PFSK-1 (cell line): Measurements from ENCODE around the gene SLC41A1.

Experiments
- POLR2AphosphoS5 ChIP-seq: IDR thresholded peaks from 2 replicates; pipeline ENCODE4 v1.6.1; 2012; ENCODE audit warnings: low read depth, mild to moderate bottlenecking, control low read depth, low read length, moderate library complexity
- SIN3A ChIP-seq: IDR thresholded peaks from 2 replicates; pipeline ENCODE4 v1.6.1; 2012; ENCODE audit warnings: mild to moderate bottlenecking, low read length, moderate library complexity, borderline replicate concordance; ENCODE audit not compliant: insufficient read depth
- TAF1 ChIP-seq: IDR thresholded peaks from 2 replicates; pipeline ENCODE4 v1.6.1; 2012; ENCODE audit warnings: low read length, control low read depth, borderline replicate concordance; ENCODE audit not compliant: insufficient read depth

DNA sequence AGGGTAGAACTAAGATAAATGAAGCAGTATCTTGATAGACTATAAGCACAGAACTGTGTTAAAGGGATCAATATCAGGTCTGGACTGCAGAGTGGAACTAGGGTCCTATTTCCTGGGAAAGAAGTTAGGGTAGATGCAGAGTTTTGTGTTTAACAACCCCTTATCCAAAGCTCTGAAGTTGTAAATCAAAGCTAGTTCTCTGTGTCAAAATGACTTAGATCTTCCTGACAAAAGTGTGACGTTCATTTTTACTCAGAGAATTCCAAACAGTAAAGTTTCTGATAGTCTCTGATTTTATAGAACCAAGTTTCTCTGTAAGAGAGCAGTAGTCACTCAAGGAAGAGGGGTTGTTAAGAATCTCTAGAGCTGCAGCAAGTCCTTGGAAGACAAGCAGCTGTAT, 71.3 kb downstream of the SLC41A1 start:
- TF ChIP-seq POLR2AphosphoS5 (no peak), SIN3A (no peak), TAF1 (no peak)
